Activated CD4-positive, alpha-beta T cell treated with anti-CD3 and anti-CD28 coated beads, Interleukin-2, amount 10 ng/mL, durations not matched to agents 7 days and 5 days (primary cell): ENCODE measurements around the gene UTS2R. TPM values are rescaled to one million over a fixed set of nuclear protein-coding genes. Genes with fewer than 3 reads are reported as not detected.

Experiments used
- CTCF ChIA-PET: fragments of 350-600 bp; sonication (Branson Sonifier 250); formaldehyde crosslinking; loops from one replicate; lab custom pipeline; 2021; ENCODE audit warnings: antibody characterized with exemption; lab: Charles Lee
- POLR2A ChIA-PET: fragments of 350-600 bp; sonication (Branson Sonifier 250); formaldehyde crosslinking; loops from one replicate; lab custom pipeline; 2021; ENCODE audit warnings: antibody characterized with exemption; lab: Charles Lee
- DNase-seq: peaks from one replicate; pipeline ENCODE4 v3.0.0-alpha.2; 2020
- H3K27ac Mint-ChIP-seq: one replicate; pipeline ENCODE4 v1.8.0; 2021; ENCODE audit warnings: mild to moderate bottlenecking, moderate library complexity, mixed read lengths
- H3K27me3 Mint-ChIP-seq: one replicate; pipeline ENCODE4 v1.8.0; 2021; ENCODE audit warnings: mixed read lengths
- H3K36me3 Mint-ChIP-seq: one replicate; pipeline ENCODE4 v1.8.0; 2021; ENCODE audit warnings: low read depth, mixed read lengths
- H3K4me1 Mint-ChIP-seq: one replicate; pipeline ENCODE4 v1.8.0; 2021; ENCODE audit warnings: mixed read lengths
- H3K4me3 Mint-ChIP-seq: one replicate; pipeline ENCODE4 v1.8.0; 2021; ENCODE audit warnings: mild to moderate bottlenecking, moderate library complexity, mixed read lengths
- H3K9me3 Mint-ChIP-seq: one replicate; pipeline ENCODE4 v1.8.0; 2021; ENCODE audit warnings: mixed read lengths
- total RNA-seq, 2 experiments: library from RNA; stranded (reverse); gene quantifications; one replicate each; pipeline ENCODE4 v1.2.3, GENCODE V29; 2021

UTS2R gene
- total RNA-seq, 2 experiments from 2014 or later = not detected

- Mint-ChIP-seq H3K9me3 (peaks cover 2% of the 10 kb centered on the region), H3K4me3 (peak within 1 kb of the TSS; percentile 83), H3K36me3 (peaks cover 34% of the 10 kb centered on the region), H3K27ac (peak within 1 kb of the TSS; percentile 88), H3K4me1 (peaks cover 43% of the 10 kb centered on the region), H3K27me3 (no peaks in the 10 kb centered on the region)
- POLR2A ChIA-PET = interaction anchor here (0.6 to 0.7 kb wide), 4 partner anchors 24 to 174 kb away, joined by 3 to 8 read pairs (median 4); partner anchors contain the start of gene CD7
- DNase-seq = peak; percentile 81
- CTCF ChIA-PET = interaction anchor here (1.4 kb wide), 1 partner anchor 142 kb away, joined by 3 read pairs; no protein-coding TSS in a partner anchor
These were observed 46.7 kb downstream of the UTS2R start, which contains the start of the genes HEXD and OGFOD3 for GRCh38 chr17:82418001-82418986. Gene HEXD (plus strand): TSS chr17:82418347. CDS start chr17:82419800, 1,453 bp downstream. Gene OGFOD3 (minus strand): TSS chr17:82418586. CDS start chr17:82418485, 101 bp downstream.

- Mint-ChIP-seq H3K9me3 (peaks cover 2% of the 10 kb centered on the region), H3K4me1 (peaks cover 41% of the 10 kb centered on the region), H3K27ac (peak overlapping the region; percentile 88), H3K4me3 (peak overlapping the region; percentile 83), H3K27me3 (no peaks in the 10 kb centered on the region), H3K36me3 (peaks cover 35% of the 10 kb centered on the region)
- CTCF ChIA-PET = interaction anchor here (0.7 to 1.4 kb wide), 3 partner anchors 36 to 143 kb away, joined by 3 to 4 read pairs (median 3); no protein-coding TSS in a partner anchor
- no peak for DNase-seq
- POLR2A ChIA-PET = interaction anchor here (0.5 kb wide), 1 partner anchor 111 kb away, joined by 4 read pairs; no protein-coding TSS in a partner anchor
These were observed 48.0 kb downstream of the UTS2R start for GRCh38 chr17:82419540-82419939.

DNA sequence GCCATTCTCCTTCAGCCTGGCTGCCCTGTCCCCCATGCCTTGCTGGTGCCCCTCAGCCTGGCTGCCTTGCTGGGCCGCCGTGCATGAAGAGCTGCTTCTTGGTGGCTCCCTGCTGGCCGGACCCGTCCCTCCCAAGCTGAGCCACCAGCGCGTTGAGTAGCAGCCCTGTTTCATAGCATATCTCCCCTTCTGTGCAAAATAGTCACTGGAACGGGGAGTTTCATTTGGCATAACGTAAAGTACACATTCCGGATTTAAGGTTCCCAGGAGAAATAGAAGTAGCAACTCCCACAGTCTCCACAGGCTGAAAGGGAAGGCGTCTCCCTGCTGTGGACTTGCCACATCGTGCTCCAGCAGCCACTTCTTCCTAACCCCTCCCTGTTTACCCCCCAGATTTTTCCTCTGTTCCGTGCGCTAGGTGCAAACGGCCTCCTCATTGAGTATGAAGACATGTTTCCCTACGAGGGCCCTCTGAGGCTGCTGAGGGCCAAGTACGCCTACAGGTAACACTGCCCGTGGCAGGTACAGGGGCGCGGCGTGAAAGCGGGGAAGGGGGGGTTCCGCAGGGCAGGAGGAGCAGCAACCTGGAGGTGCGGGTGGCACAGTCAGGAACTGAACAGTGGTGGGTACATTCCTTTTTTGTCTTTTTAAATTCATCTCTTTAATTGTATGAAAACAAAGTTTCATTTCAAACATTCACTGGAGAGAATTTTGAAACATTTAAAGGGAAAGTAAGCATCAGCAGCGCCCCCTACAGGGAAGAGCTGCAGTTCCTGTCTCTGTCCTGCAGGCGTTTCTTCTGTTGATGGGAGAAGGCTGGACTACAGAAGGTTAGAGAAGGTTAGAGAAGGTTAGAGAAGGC, 52.7 kb downstream of the UTS2R start:
- Mint-ChIP-seq H3K36me3 (peaks cover 47% of the 10 kb centered on the region), H3K4me1 (peaks cover 41% of the 10 kb centered on the region), H3K9me3 (peaks cover 2% of the 10 kb centered on the region), H3K27me3 (no peaks in the 10 kb centered on the region), H3K4me3 (no peak overlapping the region), H3K27ac (peak overlapping the region; percentile 54)
- DNase-seq = peak; percentile 71
- ChIA-PET POLR2A (no interaction called here), CTCF (interaction anchor here (0.6 to 1.6 kb wide), 7 partner anchors 91 to 464 kb away, joined by 3 to 5 read pairs (median 3); partner anchors contain the start of gene SECTM1)

GRCh38 chr17:82424863-82425159, 53.2 kb downstream of the UTS2R start:
- Mint-ChIP-seq H3K27me3 (no peaks in the 10 kb centered on the region), H3K27ac (peak overlapping the region; percentile 54), H3K9me3 (peaks cover 2% of the 10 kb centered on the region), H3K4me3 (no peak overlapping the region), H3K36me3 (peaks cover 50% of the 10 kb centered on the region), H3K4me1 (peaks cover 41% of the 10 kb centered on the region)
- DNase-seq = no peak
- CTCF ChIA-PET = interaction anchor here (0.6 to 1.6 kb wide), 6 partner anchors 92 to 465 kb away, joined by 3 to 5 read pairs (median 3); partner anchors contain the start of gene SECTM1
- POLR2A ChIA-PET = no interaction called here

Other genes starting within 250 kb of the UTS2R start
- 10 to 100 TPM; 60.5 to 69.7 TPM for gene CCDC57, start 158.9 kb upstream of the UTS2R start, total RNA-seq
- gene SLC16A3, start 142.7 kb upstream of the UTS2R start, total RNA-seq = 100 to 1,000 TPM; 104 to 140 TPM
- 100 to 1,000 TPM; 115 to 142 TPM for gene CSNK1D, start 98.1 kb upstream of the UTS2R start, total RNA-seq
- gene CD7, start 54.2 kb upstream of the UTS2R start, total RNA-seq = 100 to 1,000 TPM; 285 to 292 TPM
- gene SECTM1, start 38.0 kb upstream of the UTS2R start, total RNA-seq = 10 to 100 TPM; 16.4 TPM
- under 1 TPM in 1 of 2 experiments, not detected in 1; 0.10 TPM for gene TEX19, start 12.5 kb upstream of the UTS2R start, total RNA-seq
- gene HEXD, start 46.6 kb downstream of the UTS2R start, total RNA-seq = 10 to 100 TPM; 65.5 to 70.2 TPM
- 10 to 100 TPM; 23.8 to 28.0 TPM for gene OGFOD3, start 46.8 kb downstream of the UTS2R start, total RNA-seq
- 100 to 1,000 TPM; 300 to 324 TPM for gene CYBC1, start 79.0 kb downstream of the UTS2R start, total RNA-seq
- gene NARF, start 87.0 kb downstream of the UTS2R start, total RNA-seq = 100 to 1,000 TPM; 105 to 117 TPM
- gene FOXK2, start 148.0 kb downstream of the UTS2R start, total RNA-seq = 10 to 100 TPM; 59.6 to 63.2 TPM